Endothelial cell (in vitro differentiated cells): ENCODE data around the gene IMPDH2. TPM values are rescaled to one million over a fixed set of nuclear protein-coding genes. Genes with fewer than 3 reads are reported as not detected.

Source experiments
- DNase-seq: peaks from one replicate; pipeline ENCODE4 v3.0.0; 2021; ENCODE audit warnings: low spot score
- H3K27ac Mint-ChIP-seq: one replicate; pipeline ENCODE4 v1.8.0; 2021; ENCODE audit warnings: mixed read lengths, inconsistent platforms; ENCODE audit not compliant: unreplicated experiment
- H3K27me3 Mint-ChIP-seq: one replicate; pipeline ENCODE4 v1.8.0; 2021; ENCODE audit warnings: mild to moderate bottlenecking, moderate library complexity, mixed read lengths, inconsistent platforms; ENCODE audit not compliant: unreplicated experiment
- H3K36me3 Mint-ChIP-seq: one replicate; pipeline ENCODE4 v1.8.0; 2021; ENCODE audit warnings: mild to moderate bottlenecking, low read depth, mixed read lengths, inconsistent platforms; ENCODE audit not compliant: unreplicated experiment
- H3K4me1 Mint-ChIP-seq: one replicate; pipeline ENCODE4 v1.8.0; 2021; ENCODE audit warnings: mild to moderate bottlenecking, mixed read lengths, inconsistent platforms; ENCODE audit not compliant: unreplicated experiment
- H3K4me3 Mint-ChIP-seq: one replicate; pipeline ENCODE4 v1.8.0; 2021; ENCODE audit warnings: mild to moderate bottlenecking, mixed read lengths, inconsistent platforms; ENCODE audit not compliant: unreplicated experiment
- H3K9me3 Mint-ChIP-seq: one replicate; pipeline ENCODE4 v1.8.0; 2021; ENCODE audit warnings: mixed read lengths, inconsistent platforms; ENCODE audit not compliant: unreplicated experiment
- total RNA-seq: library from RNA; stranded (reverse); fragmentation: NEBNext Ultra II Directional; extraction: Animal tissue kit (Norgen Biotek cat#: 25700); gene quantifications from one replicate; pipeline ENCODE4 v1.2.1, GENCODE V29; 2021; ENCODE audit not compliant: unreplicated experiment
- TF ChIP-seq, protein P1 (sequence below): fragments of 200-600 bp; sonication (generic); IDR thresholded peaks from one replicate; pipeline ENCODE4 v1.5.0; 2021; ENCODE audit warnings: antibody characterized with exemption; ENCODE audit not compliant: unreplicated experiment

Gene IMPDH2
- total RNA-seq, 1 donor from 2014 or later = 111 TPM

DNA sequence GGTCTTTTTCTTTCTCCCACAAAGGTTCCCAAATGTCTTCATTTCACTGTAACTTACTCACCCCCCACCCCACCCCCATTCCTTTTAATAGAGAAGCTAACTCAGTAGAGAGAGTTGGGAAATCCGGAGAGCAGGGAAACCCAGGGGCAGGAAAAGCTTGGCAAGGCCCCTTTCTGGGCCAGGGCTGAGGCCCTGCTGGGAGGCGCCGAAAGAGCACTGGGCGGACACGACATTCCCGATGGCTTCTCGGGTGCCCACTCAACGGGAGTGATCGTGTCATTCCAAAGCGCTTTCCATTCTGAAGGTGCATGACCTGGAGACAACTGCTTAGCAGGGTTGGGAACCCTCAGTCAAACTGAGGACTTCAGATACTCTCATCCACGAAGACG lies 9.3 kb downstream of the IMPDH2 start:
- Mint-ChIP-seq H3K27me3 (peaks cover 31% of the 10 kb centered on the region), H3K9me3 (no peaks in the 10 kb centered on the region), H3K4me3 (peak overlapping the region; percentile 96), H3K4me1 (peaks cover 18% of the 10 kb centered on the region), H3K27ac (peak overlapping the region; percentile 42), H3K36me3 (peaks cover 27% of the 10 kb centered on the region)
- TF ChIP-seq, protein P1, sequence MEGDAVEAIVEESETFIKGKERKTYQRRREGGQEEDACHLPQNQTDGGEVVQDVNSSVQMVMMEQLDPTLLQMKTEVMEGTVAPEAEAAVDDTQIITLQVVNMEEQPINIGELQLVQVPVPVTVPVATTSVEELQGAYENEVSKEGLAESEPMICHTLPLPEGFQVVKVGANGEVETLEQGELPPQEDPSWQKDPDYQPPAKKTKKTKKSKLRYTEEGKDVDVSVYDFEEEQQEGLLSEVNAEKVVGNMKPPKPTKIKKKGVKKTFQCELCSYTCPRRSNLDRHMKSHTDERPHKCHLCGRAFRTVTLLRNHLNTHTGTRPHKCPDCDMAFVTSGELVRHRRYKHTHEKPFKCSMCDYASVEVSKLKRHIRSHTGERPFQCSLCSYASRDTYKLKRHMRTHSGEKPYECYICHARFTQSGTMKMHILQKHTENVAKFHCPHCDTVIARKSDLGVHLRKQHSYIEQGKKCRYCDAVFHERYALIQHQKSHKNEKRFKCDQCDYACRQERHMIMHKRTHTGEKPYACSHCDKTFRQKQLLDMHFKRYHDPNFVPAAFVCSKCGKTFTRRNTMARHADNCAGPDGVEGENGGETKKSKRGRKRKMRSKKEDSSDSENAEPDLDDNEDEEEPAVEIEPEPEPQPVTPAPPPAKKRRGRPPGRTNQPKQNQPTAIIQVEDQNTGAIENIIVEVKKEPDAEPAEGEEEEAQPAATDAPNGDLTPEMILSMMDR = no peak
- DNase-seq = no peak

DNA sequence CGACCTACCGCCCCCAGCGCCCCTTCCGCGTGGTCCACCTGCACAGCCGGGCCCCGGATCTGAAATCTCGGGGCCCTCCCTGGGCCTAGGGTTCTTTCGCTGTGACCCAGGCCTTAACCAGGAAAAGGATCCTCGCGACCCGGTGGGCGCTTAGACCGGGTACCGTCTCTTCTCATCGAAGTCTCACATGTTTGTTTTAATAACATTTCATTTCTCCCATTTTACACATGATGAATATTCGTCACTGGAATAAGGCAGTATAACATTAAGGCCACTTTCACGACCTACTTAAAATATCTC lies 10.5 kb downstream of the IMPDH2 start:
- Mint-ChIP-seq H3K27me3 (peaks cover 36% of the 10 kb centered on the region), H3K4me3 (peak overlapping the region; percentile 93)

DNA sequence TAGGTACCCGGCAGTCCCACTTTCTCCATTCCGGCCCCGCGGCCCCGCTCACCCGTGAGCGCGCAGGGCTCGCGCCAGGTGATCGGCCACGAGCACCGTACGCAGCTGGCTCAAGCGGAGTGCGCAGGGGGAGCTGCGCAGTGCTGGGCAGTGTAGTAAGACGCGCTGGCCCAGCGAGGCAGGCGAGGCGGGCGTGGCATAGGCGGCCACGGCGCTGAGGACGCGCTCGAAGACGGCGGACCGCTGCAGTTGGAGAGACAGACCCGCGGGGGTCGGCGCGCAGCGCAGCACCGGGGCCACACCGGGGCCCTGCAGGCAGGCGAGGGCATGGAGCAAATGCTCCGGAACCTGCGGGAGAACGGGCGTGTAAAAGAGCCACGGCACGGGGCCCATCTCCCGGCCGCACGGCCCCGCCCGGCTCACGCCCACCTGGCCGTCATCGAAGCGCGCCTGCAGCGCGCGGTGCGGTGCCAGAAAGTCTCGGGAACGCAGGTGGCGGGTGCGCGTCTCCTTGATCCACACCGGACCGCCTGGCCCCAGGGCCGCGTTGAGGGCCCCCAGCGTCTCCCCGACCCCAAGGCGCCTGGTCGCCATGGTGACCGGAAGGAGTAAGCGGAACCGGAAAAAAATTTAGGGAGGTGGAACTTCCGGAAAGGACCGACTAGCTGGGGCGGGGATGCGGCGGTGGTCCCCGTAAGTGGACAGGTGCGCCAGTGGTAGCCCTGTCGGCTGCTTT lies 11.1 kb downstream of the IMPDH2 start, which contains the start of gene DALRD3:
Gene DALRD3, minus strand, starts transcription at position 610 of the 736 bp plus-strand sequence. Its CDS starts 16 bp downstream, at position 594.
- Mint-ChIP-seq H3K4me1 (peaks cover 17% of the 10 kb centered on the region), H3K36me3 (peaks cover 17% of the 10 kb centered on the region), H3K4me3 (peak within 1 kb of the TSS; percentile 93), H3K27ac (peak within 1 kb of the TSS; percentile 67), H3K9me3 (no peaks in the 10 kb centered on the region), H3K27me3 (peaks cover 37% of the 10 kb centered on the region)
- peak; percentile 54 for DNase-seq
- TF ChIP-seq, protein P1 = no peak

More for the DNA sequence above, 10.5 kb downstream of the IMPDH2 start:
- peaks cover 18% of the 10 kb centered on the region for H3K4me1 Mint-ChIP-seq
- TF ChIP-seq, protein P1 = no peak
- peak overlapping the region; percentile 67 for H3K27ac Mint-ChIP-seq
- H3K36me3 Mint-ChIP-seq = peaks cover 20% of the 10 kb centered on the region
- no peak for DNase-seq
- H3K9me3 Mint-ChIP-seq = no peaks in the 10 kb centered on the region

DNA sequence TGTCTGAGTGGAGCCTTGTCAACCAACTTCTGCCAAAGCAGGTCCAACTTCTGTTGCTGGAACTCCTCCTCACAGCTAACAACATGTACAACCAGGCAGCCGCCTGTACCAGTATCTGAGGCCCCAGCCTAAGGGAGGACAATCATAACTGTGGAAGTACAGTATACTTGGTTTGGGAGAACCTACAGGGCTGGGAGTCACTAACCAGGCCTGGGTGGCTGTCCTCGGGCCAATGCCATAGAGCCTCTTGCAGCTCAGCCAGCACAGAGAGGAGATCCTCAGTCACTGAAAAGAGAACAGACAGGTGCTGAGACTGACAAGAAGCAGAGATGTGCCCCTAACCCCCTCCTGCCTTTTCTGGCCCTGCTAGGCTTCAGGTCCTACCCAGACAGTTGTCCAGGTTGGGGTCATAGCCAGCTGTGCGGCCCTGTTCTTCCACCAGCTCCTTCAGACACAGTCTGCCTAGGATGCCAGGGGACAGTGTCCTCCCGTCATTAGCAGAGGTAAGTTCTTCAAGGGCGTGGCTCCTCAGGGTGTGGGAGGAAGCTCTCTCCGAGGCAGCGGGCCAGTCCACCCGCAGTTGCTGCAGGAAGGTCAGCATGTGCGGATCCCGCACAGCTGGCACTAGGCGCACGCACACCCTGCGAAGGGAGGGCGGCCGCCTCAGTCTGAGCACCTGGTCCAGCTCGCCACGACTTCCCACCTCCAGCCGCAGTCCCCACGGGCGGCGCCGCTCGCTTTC lies 11.8 kb downstream of the IMPDH2 start:
- Mint-ChIP-seq H3K36me3 (peaks cover 15% of the 10 kb centered on the region), H3K9me3 (no peaks in the 10 kb centered on the region), H3K4me1 (peaks cover 11% of the 10 kb centered on the region), H3K27me3 (peaks cover 32% of the 10 kb centered on the region), H3K27ac (peak overlapping the region; percentile 18), H3K4me3 (peak overlapping the region; percentile 69)
- TF ChIP-seq, protein P1 = no peak
- DNase-seq = no peak
